ENCODE data around the gene ZSCAN31.

DNA sequence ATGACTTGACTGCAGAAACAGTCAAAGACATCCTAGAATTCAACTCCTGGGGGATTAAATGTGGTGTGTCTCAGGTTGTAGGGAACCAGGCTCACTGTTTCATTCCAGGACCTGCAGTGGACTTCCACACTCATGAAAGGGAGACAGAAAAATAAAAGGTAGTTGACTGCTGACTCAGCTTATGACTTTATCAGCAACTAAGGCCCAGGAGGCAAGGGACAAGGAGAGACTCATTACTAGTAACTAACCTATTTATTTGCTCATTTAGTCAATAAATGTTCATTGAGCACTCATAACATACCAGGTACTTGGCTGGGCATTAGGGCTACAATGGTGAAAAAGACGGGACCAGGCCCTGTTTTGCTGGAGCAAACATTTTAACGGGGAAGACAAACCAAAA lies 2.9 kb downstream of the ZSCAN31 start:
- no peak for TF ChIP-seq TAF1 (IDR thresholded peaks at IDR 0.05; ENCODE audit: borderline replicate concordance, insufficient read depth, low read length)
- no peak for TF ChIP-seq POLR2AphosphoS5 (IDR thresholded peaks at IDR 0.05; ENCODE audit: low read depth, low read length)
- TF ChIP-seq, protein P1, sequence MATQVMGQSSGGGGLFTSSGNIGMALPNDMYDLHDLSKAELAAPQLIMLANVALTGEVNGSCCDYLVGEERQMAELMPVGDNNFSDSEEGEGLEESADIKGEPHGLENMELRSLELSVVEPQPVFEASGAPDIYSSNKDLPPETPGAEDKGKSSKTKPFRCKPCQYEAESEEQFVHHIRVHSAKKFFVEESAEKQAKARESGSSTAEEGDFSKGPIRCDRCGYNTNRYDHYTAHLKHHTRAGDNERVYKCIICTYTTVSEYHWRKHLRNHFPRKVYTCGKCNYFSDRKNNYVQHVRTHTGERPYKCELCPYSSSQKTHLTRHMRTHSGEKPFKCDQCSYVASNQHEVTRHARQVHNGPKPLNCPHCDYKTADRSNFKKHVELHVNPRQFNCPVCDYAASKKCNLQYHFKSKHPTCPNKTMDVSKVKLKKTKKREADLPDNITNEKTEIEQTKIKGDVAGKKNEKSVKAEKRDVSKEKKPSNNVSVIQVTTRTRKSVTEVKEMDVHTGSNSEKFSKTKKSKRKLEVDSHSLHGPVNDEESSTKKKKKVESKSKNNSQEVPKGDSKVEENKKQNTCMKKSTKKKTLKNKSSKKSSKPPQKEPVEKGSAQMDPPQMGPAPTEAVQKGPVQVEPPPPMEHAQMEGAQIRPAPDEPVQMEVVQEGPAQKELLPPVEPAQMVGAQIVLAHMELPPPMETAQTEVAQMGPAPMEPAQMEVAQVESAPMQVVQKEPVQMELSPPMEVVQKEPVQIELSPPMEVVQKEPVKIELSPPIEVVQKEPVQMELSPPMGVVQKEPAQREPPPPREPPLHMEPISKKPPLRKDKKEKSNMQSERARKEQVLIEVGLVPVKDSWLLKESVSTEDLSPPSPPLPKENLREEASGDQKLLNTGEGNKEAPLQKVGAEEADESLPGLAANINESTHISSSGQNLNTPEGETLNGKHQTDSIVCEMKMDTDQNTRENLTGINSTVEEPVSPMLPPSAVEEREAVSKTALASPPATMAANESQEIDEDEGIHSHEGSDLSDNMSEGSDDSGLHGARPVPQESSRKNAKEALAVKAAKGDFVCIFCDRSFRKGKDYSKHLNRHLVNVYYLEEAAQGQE (IDR thresholded peaks at IDR 0.05; ENCODE audit: insufficient read depth in 1 of 2, low read depth in 2 of 2, low read length in 2 of 2): no peak
- TF ChIP-seq FOXP2 (optimal IDR thresholded peaks at IDR 0.05; ENCODE audit: borderline replicate concordance, extremely low read depth, extremely low read length, insufficient read depth): no peak

Measured in PFSK-1 (cell line).